Parathyroid adenoma (tissue), 2 donors: Measurements from ENCODE around the gene FBXL20.

ENCODE experiments used
- H2AFZ ChIP-seq: fragments of 300-600 bp; sonication (generic); one replicate; pipeline ENCODE4 v1.7.0; 2017; ENCODE audit warnings: antibody characterized with exemption, mild to moderate bottlenecking
- H3K27ac ChIP-seq: fragments of 300-600 bp; sonication (generic); one replicate; pipeline ENCODE4 v1.7.0; 2017
- H3K27me3 ChIP-seq: fragments of 300-600 bp; sonication (generic); one replicate; pipeline ENCODE4 v1.7.0; 2017; ENCODE audit warnings: low read length; ENCODE audit not compliant: control insufficient read depth, insufficient read depth
- H3K36me3 ChIP-seq: fragments of 300-600 bp; sonication (generic); one replicate; pipeline ENCODE4 v1.7.0; 2017; ENCODE audit warnings: low read length; ENCODE audit not compliant: control insufficient read depth, insufficient read depth
- H3K4me1 ChIP-seq: fragments of 300-600 bp; sonication (generic); one replicate; pipeline ENCODE4 v1.7.0; 2017; ENCODE audit warnings: control low read depth
- H3K4me2 ChIP-seq: fragments of 300-600 bp; sonication (generic); one replicate; pipeline ENCODE4 v1.7.0; 2017; ENCODE audit warnings: low read length
- H3K4me3 ChIP-seq: fragments of 300-600 bp; sonication (generic); one replicate; pipeline ENCODE4 v1.7.0; 2017; ENCODE audit warnings: low read depth, low read length
- H3K79me2 ChIP-seq: fragments of 300-600 bp; sonication (generic); one replicate; pipeline ENCODE4 v1.7.0; 2017; ENCODE audit warnings: control low read depth
- H3K9ac ChIP-seq: fragments of 300-600 bp; sonication (generic); one replicate; pipeline ENCODE4 v1.7.0; 2017; ENCODE audit warnings: mild to moderate bottlenecking
- H3K9me3 ChIP-seq: fragments of 300-600 bp; sonication (generic); one replicate; pipeline ENCODE4 v1.7.0; 2017; ENCODE audit warnings: low read length; ENCODE audit not compliant: control insufficient read depth
- CTCF ChIP-seq: fragments of 300-600 bp; sonication (generic); IDR thresholded peaks from one replicate; pipeline ENCODE4 v1.7.0; 2017; ENCODE audit warnings: antibody characterized with exemption, mild to moderate bottlenecking
- donor health status: primary hyperparathyroidism.

The FBXL20 gene

GRCh38 chr17:39221572-39221971, 179.9 kb downstream of the FBXL20 start:
- H3K9me3 ChIP-seq: no peaks in the 10 kb centered on the region
- no peak overlapping the region for H3K4me2 ChIP-seq
- H3K27me3 ChIP-seq: peaks cover 3% of the 10 kb centered on the region
- H3K4me1 ChIP-seq: peaks cover 8% of the 10 kb centered on the region
- no peak for TF ChIP-seq CTCF
- H3K4me3 ChIP-seq: no peak overlapping the region
- H2AFZ ChIP-seq: no peak overlapping the region
- H3K9ac ChIP-seq: no peak overlapping the region
- H3K36me3 ChIP-seq: no peaks in the 10 kb centered on the region
- no peaks in the 10 kb centered on the region for H3K79me2 ChIP-seq
- H3K27ac ChIP-seq: no peak overlapping the region

- H3K79me2 ChIP-seq: no peaks in the 10 kb centered on the region
- no peak overlapping the region for H2AFZ ChIP-seq
- no peaks in the 10 kb centered on the region for H3K27me3 ChIP-seq
- no peak for TF ChIP-seq CTCF
- H3K9ac ChIP-seq: no peak overlapping the region
- H3K36me3 ChIP-seq: no peaks in the 10 kb centered on the region
- no peak overlapping the region for H3K4me2 ChIP-seq
- no peaks in the 10 kb centered on the region for H3K4me1 ChIP-seq
- no peak overlapping the region for H3K4me3 ChIP-seq
- H3K9me3 ChIP-seq: no peaks in the 10 kb centered on the region
- H3K27ac ChIP-seq: no peak overlapping the region
These were observed 181.7 kb downstream of the FBXL20 start for GRCh38 chr17:39219647-39220154.

GRCh38 chr17:39218906-39219305, 182.5 kb downstream of the FBXL20 start:
- TF ChIP-seq CTCF: no peak
- H3K9me3 ChIP-seq: no peaks in the 10 kb centered on the region
- no peaks in the 10 kb centered on the region for H3K79me2 ChIP-seq
- H2AFZ ChIP-seq: no peak overlapping the region
- no peak overlapping the region for H3K4me3 ChIP-seq
- H3K4me2 ChIP-seq: no peak overlapping the region
- no peak overlapping the region for H3K9ac ChIP-seq
- no peaks in the 10 kb centered on the region for H3K27me3 ChIP-seq
- H3K36me3 ChIP-seq: no peaks in the 10 kb centered on the region
- no peaks in the 10 kb centered on the region for H3K4me1 ChIP-seq
- H3K27ac ChIP-seq: no peak overlapping the region

GRCh38 chr17:39217734-39218369, 183.6 kb downstream of the FBXL20 start:
- no peak for TF ChIP-seq CTCF
- Histone ChIP-seq H3K79me2 (no peaks in the 10 kb centered on the region), H3K4me3 (no peak overlapping the region), H3K9me3 (no peaks in the 10 kb centered on the region), H3K9ac (no peak overlapping the region), H3K36me3 (no peaks in the 10 kb centered on the region), H3K4me1 (no peaks in the 10 kb centered on the region), H3K27ac (no peak overlapping the region), H2AFZ (no peak overlapping the region), H3K27me3 (no peaks in the 10 kb centered on the region), H3K4me2 (no peak overlapping the region)

- Histone ChIP-seq H3K27ac (no peak overlapping the region), H3K27me3 (no peaks in the 10 kb centered on the region), H3K4me3 (no peak overlapping the region), H3K79me2 (no peaks in the 10 kb centered on the region), H2AFZ (no peak overlapping the region), H3K9me3 (no peaks in the 10 kb centered on the region), H3K4me2 (no peak overlapping the region), H3K36me3 (no peaks in the 10 kb centered on the region), H3K9ac (no peak overlapping the region), H3K4me1 (peaks cover 8% of the 10 kb centered on the region)
- TF ChIP-seq CTCF: no peak
These were observed 187.6 kb downstream of the FBXL20 start for GRCh38 chr17:39213852-39214251.
